Loucy (cell line): ENCODE results near the gene OR10G8.

ENCODE experiments used
- H2AFZ ChIP-seq: fragments of 200-600 bp; sonication (generic); 2 replicates; pipeline ENCODE4 v1.6.0; 2016; ENCODE audit warnings: antibody characterized with exemption, mild to moderate bottlenecking, low read length, moderate library complexity
- H3F3A ChIP-seq: fragments of 200-600 bp; 2 replicates; pipeline ENCODE4 v1.6.0; 2016; ENCODE audit warnings: antibody characterized with exemption, low read depth, mild to moderate bottlenecking
- H3K27me3 ChIP-seq: fragments of 200-600 bp; sonication (generic); 2 replicates; pipeline ENCODE4 v1.6.1; 2014; ENCODE audit warnings: low read length, mild to moderate bottlenecking; ENCODE audit not compliant: insufficient read depth, poor library complexity, severe bottlenecking
- H3K36me3 ChIP-seq: fragments of 200-600 bp; sonication (generic); 2 replicates; pipeline ENCODE4 v1.6.1; 2016; ENCODE audit warnings: low read length; ENCODE audit not compliant: insufficient read depth
- H3K4me1 ChIP-seq: fragments of 200-600 bp; sonication (generic); 2 replicates; pipeline ENCODE4 v1.5.1; 2014; ENCODE audit warnings: low read length, mild to moderate bottlenecking; ENCODE audit not compliant: insufficient read depth, poor library complexity, severe bottlenecking
- H3K4me2 ChIP-seq: fragments of 200-600 bp; sonication (generic); 2 replicates; pipeline ENCODE4 v1.6.0; 2014; ENCODE audit warnings: antibody characterized with exemption, low read length, low read depth, mild to moderate bottlenecking; ENCODE audit not compliant: poor library complexity, severe bottlenecking
- H3K4me3 ChIP-seq: fragments of 200-600 bp; sonication (generic); 2 replicates; pipeline ENCODE4 v1.5.1; 2014; ENCODE audit warnings: low read length, mild to moderate bottlenecking, mixed read lengths; ENCODE audit not compliant: poor library complexity, severe bottlenecking
- H3K79me2 ChIP-seq: fragments of 200-600 bp; sonication (generic); 2 replicates; pipeline ENCODE4 v1.6.1; 2014; ENCODE audit warnings: low read length; ENCODE audit not compliant: insufficient read depth
- H3K9ac ChIP-seq: fragments of 200-600 bp; sonication (generic); 2 replicates; pipeline ENCODE4 v1.6.0; 2014; ENCODE audit warnings: mild to moderate bottlenecking, low read depth, low read length, moderate library complexity; ENCODE audit not compliant: poor library complexity, severe bottlenecking
- H3K9me2 ChIP-seq: fragments of 200-600 bp; sonication (generic); replicated peaks from 2 replicates; pipeline ENCODE4 v1.6.1; 2016; ENCODE audit warnings: low read depth, low read length, mixed read lengths
- H3K9me3 ChIP-seq: fragments of 200-600 bp; sonication (generic); 2 replicates; pipeline ENCODE4 v1.6.1; 2014; ENCODE audit warnings: mild to moderate bottlenecking, antibody characterized with exemption, low read length, low read depth; ENCODE audit not compliant: insufficient read depth
- H4K20me1 ChIP-seq: fragments of 200-600 bp; sonication (generic); 2 replicates; pipeline ENCODE4 v1.6.0; 2014; ENCODE audit warnings: antibody characterized with exemption, low read length, mild to moderate bottlenecking; ENCODE audit not compliant: insufficient read depth, poor library complexity, severe bottlenecking
- EZH2phosphoT487 ChIP-seq: fragments of 200-600 bp; IDR thresholded peaks from 2 replicates; pipeline ENCODE4 v1.6.1; 2018; ENCODE audit warnings: antibody characterized with exemption, mild to moderate bottlenecking, moderate library complexity, borderline replicate concordance
- TF ChIP-seq, protein P1 (sequence below): fragments of 200-600 bp; sonication (generic); conservative IDR thresholded peaks from 2 replicates; pipeline ENCODE4 v1.5.1; 2014; ENCODE audit warnings: mild to moderate bottlenecking, antibody characterized with exemption, low read length

The OR10G8 gene

DNA sequence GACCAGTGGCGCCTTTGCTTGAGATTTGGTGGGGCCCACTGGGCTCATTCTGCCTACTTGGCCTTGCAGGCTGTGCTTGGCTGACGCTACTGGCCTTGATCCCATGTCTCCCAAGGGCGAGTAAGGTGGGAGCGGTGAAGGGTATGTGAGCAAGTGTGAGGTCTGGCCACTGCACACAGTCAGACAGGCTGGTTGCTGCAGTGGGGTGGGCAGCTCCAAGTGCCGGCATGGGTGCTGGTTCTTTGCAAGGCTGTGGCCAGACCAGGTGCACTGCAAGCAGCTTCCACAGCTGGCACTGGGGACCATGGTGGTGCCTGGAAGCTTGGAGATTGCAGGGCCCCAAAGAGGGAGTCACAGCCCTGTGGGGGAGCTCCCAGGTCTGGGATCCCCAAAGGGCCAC is 48.0 kb downstream of the OR10G8 start:
- H3K4me1 ChIP-seq = no peaks in the 10 kb centered on the region

DNA sequence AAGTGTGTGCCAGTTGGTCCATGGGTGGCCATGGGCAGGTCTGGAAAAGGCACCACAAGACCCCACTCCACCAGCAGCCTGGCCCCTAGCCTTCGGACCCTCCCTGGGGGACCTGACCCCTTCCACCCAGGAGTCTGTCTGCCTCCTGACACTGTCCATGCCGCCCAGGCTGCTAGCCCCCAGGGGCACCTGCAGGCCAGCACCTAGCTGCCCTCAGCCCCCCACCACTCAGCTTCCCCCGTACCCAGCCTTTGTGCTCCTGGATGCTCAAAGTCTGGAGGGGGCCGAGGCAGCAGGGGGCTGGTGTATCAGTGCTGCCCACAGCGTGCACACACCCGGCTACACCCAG is 48.9 kb downstream of the OR10G8 start:
- Histone ChIP-seq H3K9me3 (no peaks in the 10 kb centered on the region), H3K79me2 (no peaks in the 10 kb centered on the region), H3K27me3 (no peaks in the 10 kb centered on the region), H3K36me3 (no peaks in the 10 kb centered on the region), H3F3A (no peaks in the 10 kb centered on the region), H3K4me2 (no peak overlapping the region), H4K20me1 (no peaks in the 10 kb centered on the region), H3K9ac (no peak overlapping the region), H3K4me1 (no peaks in the 10 kb centered on the region), H3K4me3 (no peak overlapping the region), H3K9me2 (no peaks in the 10 kb centered on the region), H2AFZ (no peak overlapping the region)
- no peak for TF ChIP-seq EZH2phosphoT487
- TF ChIP-seq, protein P1, sequence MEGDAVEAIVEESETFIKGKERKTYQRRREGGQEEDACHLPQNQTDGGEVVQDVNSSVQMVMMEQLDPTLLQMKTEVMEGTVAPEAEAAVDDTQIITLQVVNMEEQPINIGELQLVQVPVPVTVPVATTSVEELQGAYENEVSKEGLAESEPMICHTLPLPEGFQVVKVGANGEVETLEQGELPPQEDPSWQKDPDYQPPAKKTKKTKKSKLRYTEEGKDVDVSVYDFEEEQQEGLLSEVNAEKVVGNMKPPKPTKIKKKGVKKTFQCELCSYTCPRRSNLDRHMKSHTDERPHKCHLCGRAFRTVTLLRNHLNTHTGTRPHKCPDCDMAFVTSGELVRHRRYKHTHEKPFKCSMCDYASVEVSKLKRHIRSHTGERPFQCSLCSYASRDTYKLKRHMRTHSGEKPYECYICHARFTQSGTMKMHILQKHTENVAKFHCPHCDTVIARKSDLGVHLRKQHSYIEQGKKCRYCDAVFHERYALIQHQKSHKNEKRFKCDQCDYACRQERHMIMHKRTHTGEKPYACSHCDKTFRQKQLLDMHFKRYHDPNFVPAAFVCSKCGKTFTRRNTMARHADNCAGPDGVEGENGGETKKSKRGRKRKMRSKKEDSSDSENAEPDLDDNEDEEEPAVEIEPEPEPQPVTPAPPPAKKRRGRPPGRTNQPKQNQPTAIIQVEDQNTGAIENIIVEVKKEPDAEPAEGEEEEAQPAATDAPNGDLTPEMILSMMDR = no peak

More for the DNA sequence above, 48.0 kb downstream of the OR10G8 start:
- Histone ChIP-seq H3F3A (no peaks in the 10 kb centered on the region), H3K9ac (no peak overlapping the region), H3K79me2 (no peaks in the 10 kb centered on the region), H3K4me2 (no peak overlapping the region), H2AFZ (no peak overlapping the region), H3K27me3 (no peaks in the 10 kb centered on the region), H4K20me1 (no peaks in the 10 kb centered on the region), H3K4me3 (no peak overlapping the region), H3K9me3 (no peaks in the 10 kb centered on the region), H3K36me3 (no peaks in the 10 kb centered on the region), H3K9me2 (no peaks in the 10 kb centered on the region)
- TF ChIP-seq EZH2phosphoT487 = no peak
- TF ChIP-seq, protein P1 = no peak

DNA sequence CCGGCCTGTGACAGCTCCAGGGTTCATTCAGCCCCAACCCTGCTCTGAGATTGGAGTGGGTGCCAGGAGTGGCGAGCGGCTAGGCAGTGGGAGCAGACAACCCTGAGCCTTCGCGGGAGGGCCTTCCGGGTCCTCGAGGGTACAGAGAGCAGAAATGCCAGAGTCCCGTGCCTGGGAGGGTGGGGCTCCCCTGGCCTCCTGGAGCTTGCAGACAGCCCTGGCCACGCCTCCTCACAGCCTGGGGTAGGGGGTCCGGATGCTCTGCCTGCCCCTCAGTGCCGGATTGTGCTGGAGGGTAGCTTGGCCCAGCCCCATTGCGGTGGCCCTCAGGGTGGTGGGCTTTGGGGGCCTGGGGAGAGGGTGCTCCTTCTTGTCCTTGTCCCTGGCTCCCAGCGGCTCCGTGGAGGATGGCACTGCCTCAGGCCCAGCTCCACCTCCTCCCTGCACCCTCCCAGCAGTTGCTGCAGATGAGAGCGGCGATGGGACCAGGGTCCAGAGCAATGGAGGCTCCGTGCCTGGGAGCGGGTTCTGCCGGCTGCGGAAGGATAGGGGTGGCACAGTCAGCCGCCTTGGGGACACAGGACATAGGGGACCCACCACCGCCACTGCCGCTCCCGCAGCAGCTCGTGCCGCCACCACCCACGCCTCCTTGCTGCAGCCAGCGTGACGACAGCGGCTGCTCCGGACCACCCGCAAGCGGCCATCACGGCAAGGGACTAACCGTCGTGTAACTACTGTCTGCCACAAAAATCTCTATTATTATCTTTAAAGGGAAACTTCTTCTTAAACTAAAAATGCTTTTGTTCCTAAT is 49.4 kb downstream of the OR10G8 start:
- Histone ChIP-seq H3K4me1 (no peaks in the 10 kb centered on the region), H3F3A (no peaks in the 10 kb centered on the region), H3K9me3 (no peaks in the 10 kb centered on the region), H2AFZ (no peak overlapping the region), H3K79me2 (no peaks in the 10 kb centered on the region), H3K9me2 (no peaks in the 10 kb centered on the region), H3K4me2 (no peak overlapping the region), H3K9ac (no peak overlapping the region), H3K36me3 (no peaks in the 10 kb centered on the region), H3K27me3 (no peaks in the 10 kb centered on the region), H4K20me1 (no peaks in the 10 kb centered on the region), H3K4me3 (no peak overlapping the region)
- TF ChIP-seq, protein P1 = no peak
- no peak for TF ChIP-seq EZH2phosphoT487
